ENCODE data around the gene ATAD1. TPM values are rescaled to one million over a fixed set of nuclear protein-coding genes. Genes with fewer than 3 reads are reported as not detected.
A peak's percentile ranks its signal among the peaks of the same experiment; 100 is the strongest.

The ATAD1 gene
- total RNA-seq, 1 donor from 2014 or later = 71.0 TPM

- H3K4me1 Mint-ChIP-seq (ENCODE audit: low read depth, unreplicated experiment) = no peaks in the 10 kb centered on the region
- H3K9me3 Mint-ChIP-seq (ENCODE audit: unreplicated experiment) = no peaks in the 10 kb centered on the region
- Histone ChIP-seq H2AFZ (ENCODE audit: low read depth, low read length) (no peak overlapping the region), H3K4me3 (ENCODE audit: insufficient read depth, low read depth, low read length) (no peak overlapping the region), H3K27me3 (ENCODE audit: insufficient read depth, low read length) (no peaks in the 10 kb centered on the region), H3K79me2 (ENCODE audit: insufficient read depth, low read length) (peaks cover 52% of the 10 kb centered on the region), H3K4me2 (ENCODE audit: low read length) (no peak overlapping the region), H3K9ac (ENCODE audit: low read length) (no peak overlapping the region), H4K20me1 (ENCODE audit: insufficient read depth, low read length) (peaks cover 30% of the 10 kb centered on the region), H3K36me3 (ENCODE audit: insufficient read depth, low read length) (peaks cover 11% of the 10 kb centered on the region), H3K9me3 (ENCODE audit: insufficient read depth, low read depth, low read length) (no peaks in the 10 kb centered on the region), H3K27ac (ENCODE audit: low read depth, low read length) (no peak overlapping the region), H3K4me1 (ENCODE audit: insufficient read depth, low read length) (no peaks in the 10 kb centered on the region)
- no peak overlapping the region for H3K27ac Mint-ChIP-seq (ENCODE audit: unreplicated experiment)
- no peak for TF ChIP-seq CTCF (IDR thresholded peaks at IDR 0.05; ENCODE audit: insufficient read depth, low read depth, low read length)
- TF ChIP-seq EZH2 (IDR thresholded peaks at IDR 0.05; ENCODE audit: insufficient read depth, low read length) = no peak
- no peak for FAIRE-seq
- H3K27me3 Mint-ChIP-seq (ENCODE audit: low read depth, unreplicated experiment) = no peaks in the 10 kb centered on the region
- peaks cover 23% of the 10 kb centered on the region for H3K36me3 Mint-ChIP-seq (ENCODE audit: low read depth, unreplicated experiment)
- DNase-seq (ENCODE audit: low read depth) = no peak
- no peak overlapping the region for H3K4me3 Mint-ChIP-seq (ENCODE audit: unreplicated experiment)
These were observed 18.2 kb downstream of the ATAD1 start for GRCh38 chr10:87799860-87800259.

GRCh38 chr10:87798082-87798481, 19.9 kb downstream of the ATAD1 start:
- no peaks in the 10 kb centered on the region for H3K4me1 ChIP-seq (ENCODE audit: insufficient read depth, low read length)
- TF ChIP-seq EZH2 (IDR thresholded peaks at IDR 0.05; ENCODE audit: insufficient read depth, low read length) (no peak), CTCF (IDR thresholded peaks at IDR 0.05; ENCODE audit: insufficient read depth, low read depth, low read length) (no peak)
- H3K79me2 ChIP-seq (ENCODE audit: insufficient read depth, low read length) = peaks cover 49% of the 10 kb centered on the region
- H4K20me1 ChIP-seq (ENCODE audit: insufficient read depth, low read length) = peaks cover 28% of the 10 kb centered on the region
- H3K36me3 ChIP-seq (ENCODE audit: insufficient read depth, low read length) = peaks cover 8% of the 10 kb centered on the region
- no peaks in the 10 kb centered on the region for H3K4me1 Mint-ChIP-seq (ENCODE audit: low read depth, unreplicated experiment)
- no peak overlapping the region for H2AFZ ChIP-seq (ENCODE audit: low read depth, low read length)
- H3K27me3 Mint-ChIP-seq (ENCODE audit: low read depth, unreplicated experiment) = no peaks in the 10 kb centered on the region
- no peak for FAIRE-seq
- no peak overlapping the region for H3K27ac ChIP-seq (ENCODE audit: low read depth, low read length)
- no peak overlapping the region for H3K9ac ChIP-seq (ENCODE audit: low read length)
- H3K27me3 ChIP-seq (ENCODE audit: insufficient read depth, low read length) = no peaks in the 10 kb centered on the region
- H3K27ac Mint-ChIP-seq (ENCODE audit: unreplicated experiment) = no peak overlapping the region
- DNase-seq (ENCODE audit: low read depth) = no peak
- peaks cover 22% of the 10 kb centered on the region for H3K36me3 Mint-ChIP-seq (ENCODE audit: low read depth, unreplicated experiment)
- no peak overlapping the region for H3K4me2 ChIP-seq (ENCODE audit: low read length)
- H3K9me3 Mint-ChIP-seq (ENCODE audit: unreplicated experiment) = no peaks in the 10 kb centered on the region
- no peak overlapping the region for H3K4me3 ChIP-seq (ENCODE audit: insufficient read depth, low read depth, low read length)
- H3K4me3 Mint-ChIP-seq (ENCODE audit: unreplicated experiment) = no peak overlapping the region
- H3K9me3 ChIP-seq (ENCODE audit: insufficient read depth, low read depth, low read length) = no peaks in the 10 kb centered on the region

- DNase-seq (ENCODE audit: low read depth) = no peak
- H3K4me1 Mint-ChIP-seq (ENCODE audit: low read depth, unreplicated experiment) = no peaks in the 10 kb centered on the region
- peaks cover 11% of the 10 kb centered on the region for H3K36me3 Mint-ChIP-seq (ENCODE audit: low read depth, unreplicated experiment)
- H3K36me3 ChIP-seq (ENCODE audit: insufficient read depth, low read length) = peaks cover 9% of the 10 kb centered on the region
- no peak overlapping the region for H3K9ac ChIP-seq (ENCODE audit: low read length)
- H3K4me3 ChIP-seq (ENCODE audit: insufficient read depth, low read depth, low read length) = no peak overlapping the region
- TF ChIP-seq CTCF (IDR thresholded peaks at IDR 0.05; ENCODE audit: insufficient read depth, low read depth, low read length) = no peak
- TF ChIP-seq EZH2 (IDR thresholded peaks at IDR 0.05; ENCODE audit: insufficient read depth, low read length) = no peak
- no peak overlapping the region for H3K27ac Mint-ChIP-seq (ENCODE audit: unreplicated experiment)
- no peak overlapping the region for H2AFZ ChIP-seq (ENCODE audit: low read depth, low read length)
- H3K27me3 Mint-ChIP-seq (ENCODE audit: low read depth, unreplicated experiment) = no peaks in the 10 kb centered on the region
- no peaks in the 10 kb centered on the region for H3K9me3 Mint-ChIP-seq (ENCODE audit: unreplicated experiment)
- FAIRE-seq = peak; percentile 23
- peaks cover 44% of the 10 kb centered on the region for H3K79me2 ChIP-seq (ENCODE audit: insufficient read depth, low read length)
- peaks cover 31% of the 10 kb centered on the region for H4K20me1 ChIP-seq (ENCODE audit: insufficient read depth, low read length)
- H3K27me3 ChIP-seq (ENCODE audit: insufficient read depth, low read length) = no peaks in the 10 kb centered on the region
- no peak overlapping the region for H3K27ac ChIP-seq (ENCODE audit: low read depth, low read length)
- H3K4me3 Mint-ChIP-seq (ENCODE audit: unreplicated experiment) = no peak overlapping the region
- H3K4me1 ChIP-seq (ENCODE audit: insufficient read depth, low read length) = no peaks in the 10 kb centered on the region
- H3K9me3 ChIP-seq (ENCODE audit: insufficient read depth, low read depth, low read length) = no peaks in the 10 kb centered on the region
- H3K4me2 ChIP-seq (ENCODE audit: low read length) = no peak overlapping the region
These were observed 23.7 kb downstream of the ATAD1 start for GRCh38 chr10:87794285-87794684.

Measured in astrocyte (in vitro differentiated cells and primary cell).